Activated naive CD8-positive, alpha-beta T cell treated with anti-CD3 and anti-CD28 coated beads, Interleukin-2, amount 50 U/mL, for 16 hours (primary cell): ENCODE data around the gene CHRM4.

Source experiments
- DNase-seq: peaks from one replicate; pipeline ENCODE4 v3.0.0-alpha.2; 2020; ENCODE audit warnings: low read depth, low spot score

CHRM4 gene

GRCh38 chr11:46391578-46392420 is at the start of gene CHRM4:
TSS of gene CHRM4 (minus strand) at chr11:46391776. CDS start at chr11:46386557, 5,219 bp downstream.
- no peak for DNase-seq

GRCh38 chr11:46438211-46438610 is 46.6 kb upstream of the CHRM4 start:
- DNase-seq, result no peak

GRCh38 chr11:46437122-46437689 is 45.6 kb upstream of the CHRM4 start:
- no peak for DNase-seq

- DNase-seq, result no peak
These were observed 44.5 kb upstream of the CHRM4 start for GRCh38 chr11:46436113-46436512.

GRCh38 chr11:46435679-46436078 is 44.1 kb upstream of the CHRM4 start:
- DNase-seq, result no peak

- no peak for DNase-seq
These were observed 39.6 kb upstream of the CHRM4 start for GRCh38 chr11:46431211-46431610.

- no peak for DNase-seq
These were observed 38.1 kb upstream of the CHRM4 start for GRCh38 chr11:46429717-46430116.

- no peak for DNase-seq
These were observed 35.8 kb upstream of the CHRM4 start for GRCh38 chr11:46427364-46427763.

GRCh38 chr11:46426233-46426991 is 34.8 kb upstream of the CHRM4 start:
- no peak for DNase-seq

- DNase-seq, result no peak
These were observed 31.0 kb upstream of the CHRM4 start for GRCh38 chr11:46422588-46422987.

GRCh38 chr11:46421257-46421880 is 29.8 kb upstream of the CHRM4 start:
- DNase-seq, result no peak

GRCh38 chr11:46420513-46420912 is 28.9 kb upstream of the CHRM4 start:
- no peak for DNase-seq

GRCh38 chr11:46418751-46419150 is 27.2 kb upstream of the CHRM4 start:
- DNase-seq, result no peak

- DNase-seq, result no peak
These were observed 26.1 kb upstream of the CHRM4 start for GRCh38 chr11:46417711-46418110.

GRCh38 chr11:46414879-46415278 is 23.3 kb upstream of the CHRM4 start:
- no peak for DNase-seq

- DNase-seq, result no peak
These were observed 22.9 kb upstream of the CHRM4 start for GRCh38 chr11:46414466-46414796.

GRCh38 chr11:46413760-46414465 is 22.3 kb upstream of the CHRM4 start:
- DNase-seq, result no peak

- DNase-seq, result no peak
These were observed 18.4 kb upstream of the CHRM4 start for GRCh38 chr11:46410021-46410420.

- DNase-seq, result no peak
These were observed 16.9 kb upstream of the CHRM4 start for GRCh38 chr11:46408407-46408986.

GRCh38 chr11:46407635-46408034 is 16.1 kb upstream of the CHRM4 start:
- no peak for DNase-seq

GRCh38 chr11:46404476-46405017 is 13.0 kb upstream of the CHRM4 start:
- DNase-seq, result no peak
